Measurements from ENCODE around the gene ITPR1. TPM values are rescaled to one million over a fixed set of nuclear protein-coding genes. Genes with fewer than 3 reads are reported as not detected.

The ITPR1 gene
- total RNA-seq, 4 donors from 2014 or later, result 9.5 to 24.1 (median 17.5) TPM

GRCh38 chr3:4680227-4680691 is 187.1 kb downstream of the ITPR1 start:
- DNase-seq (ENCODE audit: low spot score in 2 of 2), result no peak
- intact Hi-C loops (cut with DNase I; ENCODE audit: low total_unique reads), result no loop called here
- WGBS, 2 donors, result 67 to 71% methylated on average over 3 of the region's 3 CpGs
- no peak overlapping the region for H3K4me3 ChIP-seq (ENCODE audit: low read depth, poor library complexity, severe bottlenecking)
- TF ChIP-seq CTCF (IDR thresholded peaks at IDR 0.05) (no peak), POLR2A (IDR thresholded peaks at IDR 0.05) (no peak)

- no peak for DNase-seq (ENCODE audit: low spot score in 2 of 2)
- TF ChIP-seq CTCF (IDR thresholded peaks at IDR 0.05) (no peak), POLR2A (IDR thresholded peaks at IDR 0.05) (no peak)
- no peak overlapping the region for H3K4me3 ChIP-seq (ENCODE audit: low read depth, poor library complexity, severe bottlenecking)
- intact Hi-C loops (cut with DNase I; ENCODE audit: low total_unique reads), result no loop called here
- 93 to 98% methylated on average over 2 of the region's 2 CpGs for WGBS, 2 donors
These were observed 187.7 kb downstream of the ITPR1 start for GRCh38 chr3:4680871-4681300.

GRCh38 chr3:4681301-4681700 is 188.2 kb downstream of the ITPR1 start:
- DNase-seq (ENCODE audit: low spot score in 2 of 2), result no peak
- TF ChIP-seq CTCF (IDR thresholded peaks at IDR 0.05), result no peak
- TF ChIP-seq POLR2A (IDR thresholded peaks at IDR 0.05), result no peak
- H3K4me3 ChIP-seq (ENCODE audit: low read depth, poor library complexity, severe bottlenecking), result no peak overlapping the region
- intact Hi-C loops (cut with DNase I; ENCODE audit: low total_unique reads), result no loop called here

GRCh38 chr3:4684117-4684516 is 191.0 kb downstream of the ITPR1 start:
- intact Hi-C loops (cut with DNase I; ENCODE audit: low total_unique reads), result no loop called here
- 82 to 95% methylated on average over 1 of the region's 1 CpG for WGBS, 2 donors
- TF ChIP-seq POLR2A (IDR thresholded peaks at IDR 0.05), result no peak
- no peak for TF ChIP-seq CTCF (IDR thresholded peaks at IDR 0.05)
- no peak for DNase-seq (ENCODE audit: low spot score in 2 of 2)
- no peak overlapping the region for H3K4me3 ChIP-seq (ENCODE audit: low read depth, poor library complexity, severe bottlenecking)

GRCh38 chr3:4684976-4685375 is 191.8 kb downstream of the ITPR1 start:
- 79 to 90% methylated on average over 10 of the region's 10 CpGs for WGBS, 2 donors
- TF ChIP-seq POLR2A (IDR thresholded peaks at IDR 0.05) (no peak), CTCF (IDR thresholded peaks at IDR 0.05) (no peak)
- DNase-seq (ENCODE audit: low spot score in 2 of 2), result no peak
- H3K4me3 ChIP-seq (ENCODE audit: low read depth, poor library complexity, severe bottlenecking), result no peak overlapping the region
- intact Hi-C loops (cut with DNase I; ENCODE audit: low total_unique reads), result no loop called here

- intact Hi-C loops (cut with DNase I; ENCODE audit: low total_unique reads), result no loop called here
- DNase-seq (ENCODE audit: low spot score in 2 of 2), result no peak
- WGBS, 2 donors, result 87 to 88% methylated on average over 10 of the region's 10 CpGs
- no peak overlapping the region for H3K4me3 ChIP-seq (ENCODE audit: low read depth, poor library complexity, severe bottlenecking)
- TF ChIP-seq POLR2A (IDR thresholded peaks at IDR 0.05) (no peak), CTCF (IDR thresholded peaks at IDR 0.05) (no peak)
These were observed 192.7 kb downstream of the ITPR1 start for GRCh38 chr3:4685673-4686345.
